A549 treated with RU486 at 1 μM for 4 hours (cell line): Measurements from ENCODE around the gene POLR1H. TPM values are rescaled to one million over a fixed set of nuclear protein-coding genes. Genes with fewer than 3 reads are reported as not detected.

Source experiments
- total RNA-seq: library from RNA; stranded (reverse); fragments of 200-300 nt; extraction: Qiagen RNA extraction; gene quantifications from 5 replicates; pipeline ENCODE4 v1.2.3, GENCODE V29; 2022; ENCODE audit warnings: low read depth

POLR1H gene
- 26.6 to 38.4 TPM (median 34.8 TPM) in 5 replicates for total RNA-seq

GRCh38 chr6:30061092-30061857, at the start of gene POLR1H:
TSS of gene POLR1H (plus strand) at chr6:30061265. CDS start at chr6:30061525, 260 bp downstream.

GRCh38 chr6:30066577-30067459, 5.8 kb downstream of the POLR1H start, which contains the start of gene PPP1R11:
TSS of gene PPP1R11 (plus strand) at chr6:30067198. CDS start at chr6:30067411, 213 bp downstream.

GRCh38 chr6:30075094-30075789, 14.2 kb downstream of the POLR1H start, which contains the start of gene RNF39:
TSS of gene RNF39 (minus strand) at chr6:30075769. CDS start at chr6:30075585, 184 bp downstream.

GRCh38 chr6:30113003-30113759, 52.1 kb downstream of the POLR1H start, which contains the start of gene TRIM31:
TSS of gene TRIM31 (minus strand) at chr6:30113090. CDS start at chr6:30112805, 285 bp downstream.

Other genes with a start within 250 kb of the POLR1H start
- 0.13 TPM in 1 of 5 replicates, not detected in the others for gene HLA-G, start 233.4 kb upstream of the POLR1H start, total RNA-seq
- 113 to 153 TPM (median 141 TPM) in 5 replicates for gene HLA-A, start 118.7 kb upstream of the POLR1H start, total RNA-seq
- 41.2 to 47.5 TPM (median 42.1 TPM) in 5 replicates for gene PPP1R11, start 5.9 kb downstream of the POLR1H start, total RNA-seq
- 0.03 to 0.06 TPM in 2 of 5 replicates, not detected in the others for gene RNF39, start 14.5 kb downstream of the POLR1H start, total RNA-seq
- 1.6 to 3.1 TPM (median 2.3 TPM) in 5 replicates for gene TRIM31, start 51.8 kb downstream of the POLR1H start, total RNA-seq
- gene TRIM40, start 74.9 kb downstream of the POLR1H start, total RNA-seq, result not detected in 5 replicates
- not detected in 5 replicates for gene TRIM10, start 99.9 kb downstream of the POLR1H start, total RNA-seq
- 0.20 TPM in 1 of 5 replicates, not detected in the others for gene TRIM15, start 102.3 kb downstream of the POLR1H start, total RNA-seq
- 25.0 to 27.0 TPM (median 26.6 TPM) in 5 replicates for gene TRIM26, start 152.1 kb downstream of the POLR1H start, total RNA-seq